WERI-Rb-1 (cell line): ENCODE measurements around the gene MAP4K1.

Source experiments
- DNase-seq: peaks from one replicate; pipeline ENCODE4 v3.0.0-alpha.2; 2020
- H3K27ac ChIP-seq: fragments of 250-450 bp; sonication (Bioruptor Pico); 2 replicates; pipeline ENCODE4 v1.5.1; 2020; ENCODE audit warnings: mild to moderate bottlenecking, moderate library complexity
- H3K27me3 ChIP-seq: fragments of 250-450 bp; sonication (Bioruptor Pico); 2 replicates; pipeline ENCODE4 v1.5.1; 2021; ENCODE audit warnings: mild to moderate bottlenecking, low read depth, moderate library complexity; ENCODE audit not compliant: insufficient read depth, severe bottlenecking
- H3K36me3 ChIP-seq: fragments of 250-450 bp; sonication (Bioruptor Pico); 2 replicates; pipeline ENCODE4 v1.5.1; 2020; ENCODE audit warnings: mild to moderate bottlenecking, moderate library complexity
- H3K4me3 ChIP-seq: 2 replicates; pipeline ENCODE4 v1.5.1; 2011; ENCODE audit warnings: low read depth, mild to moderate bottlenecking, control low read depth, low read length
- H3K9me3 ChIP-seq: fragments of 250-450 bp; sonication (Bioruptor Pico); 2 replicates; pipeline ENCODE4 v1.5.1; 2021; ENCODE audit warnings: mild to moderate bottlenecking, moderate library complexity; ENCODE audit not compliant: severe bottlenecking
- CTCF ChIP-seq: IDR thresholded peaks from 2 replicates; pipeline ENCODE4 v1.5.1; 2011; ENCODE audit warnings: low read depth, mild to moderate bottlenecking, control low read depth, inconsistent platforms, low read length

MAP4K1 gene

DNA sequence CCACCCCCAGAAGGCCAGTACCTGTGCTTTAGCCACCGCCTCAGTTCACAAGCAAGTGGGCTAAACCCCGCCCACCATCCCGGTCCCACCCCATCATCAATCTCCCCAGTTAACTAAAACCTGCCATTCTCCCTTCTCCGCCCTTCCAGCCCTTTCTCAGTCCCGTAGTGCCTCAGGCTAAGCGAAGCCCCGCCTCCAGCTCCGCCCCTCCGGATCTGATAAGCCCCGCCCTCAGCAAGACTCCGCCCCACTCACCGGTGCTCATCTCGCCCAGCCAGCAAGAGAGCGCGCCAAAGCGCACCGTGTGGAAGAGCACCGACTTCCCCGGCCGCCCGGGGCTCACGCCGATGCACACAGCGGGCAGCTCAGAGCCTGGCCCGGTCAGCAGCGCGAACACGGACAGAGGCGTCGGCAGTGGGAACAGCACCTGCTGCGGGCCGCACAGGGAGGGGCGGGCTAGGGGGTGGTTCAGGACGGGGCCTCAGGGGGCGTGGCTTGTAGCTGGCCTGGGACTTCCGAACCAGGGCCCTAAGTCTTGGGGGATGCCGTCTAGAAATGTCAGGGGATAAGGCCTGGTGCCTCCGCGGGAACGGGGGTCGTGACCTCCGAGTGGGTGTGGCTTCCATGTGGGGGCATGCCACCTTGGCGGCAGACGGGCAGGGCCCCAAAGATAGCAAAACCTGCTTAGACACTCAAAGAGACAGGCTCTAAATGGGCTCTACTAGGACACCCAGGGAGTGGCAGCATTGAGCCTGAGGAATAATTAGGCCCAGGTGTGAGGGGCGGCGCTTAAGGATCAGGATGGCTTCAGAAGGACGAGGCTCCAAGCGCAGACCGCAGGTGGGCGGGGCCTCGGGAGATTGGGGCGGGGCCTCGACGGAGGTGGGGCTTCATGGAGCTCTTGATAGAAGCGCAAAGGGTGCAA is 21.4 kb downstream of the MAP4K1 start:
- Histone ChIP-seq H3K4me3 (no peak overlapping the region), H3K27ac (no peak overlapping the region), H3K9me3 (no peaks in the 10 kb centered on the region), H3K36me3 (no peaks in the 10 kb centered on the region), H3K27me3 (no peaks in the 10 kb centered on the region)
- no peak for TF ChIP-seq CTCF
- DNase-seq = peak; percentile 37

- no peak overlapping the region for H3K4me3 ChIP-seq
- DNase-seq = no peak
- H3K36me3 ChIP-seq = no peaks in the 10 kb centered on the region
- TF ChIP-seq CTCF = no peak
- H3K27me3 ChIP-seq = no peaks in the 10 kb centered on the region
- no peak overlapping the region for H3K27ac ChIP-seq
- no peaks in the 10 kb centered on the region for H3K9me3 ChIP-seq
Observed at GRCh38 chr19:38592940-38593339, 24.8 kb downstream of the MAP4K1 start.

DNA sequence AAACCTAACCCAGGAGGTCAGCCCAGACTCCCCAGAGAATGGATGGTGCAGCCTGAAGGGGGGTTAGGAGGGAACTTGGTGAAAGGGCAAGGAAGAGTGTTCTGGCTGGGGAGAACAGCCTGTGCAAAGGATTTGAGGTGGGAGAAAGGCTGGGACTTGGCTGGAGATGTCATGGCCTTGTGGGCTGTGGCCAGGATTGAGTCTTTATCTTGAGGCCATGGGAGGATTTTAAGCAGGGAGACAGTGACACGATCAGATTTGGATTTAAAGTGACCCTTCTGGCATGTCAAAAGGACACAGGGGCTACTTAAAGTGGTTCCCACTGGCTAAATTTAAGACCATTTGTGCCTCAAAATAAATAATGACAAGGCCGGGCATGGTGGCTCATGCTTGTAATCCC is 29.7 kb downstream of the MAP4K1 start:
- Histone ChIP-seq H3K27me3 (no peaks in the 10 kb centered on the region), H3K4me3 (no peak overlapping the region), H3K9me3 (no peaks in the 10 kb centered on the region), H3K27ac (no peak overlapping the region), H3K36me3 (no peaks in the 10 kb centered on the region)
- DNase-seq = no peak
- no peak for TF ChIP-seq CTCF

DNA sequence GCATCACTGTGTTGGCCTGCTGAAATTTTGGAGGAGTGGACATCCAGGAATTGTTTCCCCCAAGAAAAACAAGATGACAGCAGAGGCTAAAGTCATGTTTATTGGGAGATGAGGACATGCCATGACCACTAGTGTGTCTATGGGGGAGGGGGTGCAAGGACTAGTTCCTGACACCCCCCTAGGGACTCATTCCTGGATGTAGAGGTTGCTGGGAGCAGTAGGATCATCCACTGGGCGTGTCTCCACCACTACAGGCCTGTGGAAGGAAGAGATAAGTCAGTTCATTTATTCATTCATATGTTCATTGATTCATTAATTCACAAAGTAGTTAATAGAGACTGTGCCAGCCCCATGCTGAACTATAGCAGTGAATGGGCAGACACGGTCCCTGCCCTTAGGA is 30.2 kb downstream of the MAP4K1 start:
- no peaks in the 10 kb centered on the region for H3K36me3 ChIP-seq
- TF ChIP-seq CTCF = no peak
- no peak for DNase-seq

GRCh38 chr19:38583985-38584305 is 33.8 kb downstream of the MAP4K1 start:
- no peak overlapping the region for H3K27ac ChIP-seq
- no peaks in the 10 kb centered on the region for H3K27me3 ChIP-seq
- no peaks in the 10 kb centered on the region for H3K36me3 ChIP-seq
- no peaks in the 10 kb centered on the region for H3K9me3 ChIP-seq
- no peak for TF ChIP-seq CTCF
- no peak overlapping the region for H3K4me3 ChIP-seq
- no peak for DNase-seq

More for the DNA sequence above, 30.2 kb downstream of the MAP4K1 start:
- Histone ChIP-seq H3K9me3 (no peaks in the 10 kb centered on the region), H3K4me3 (no peak overlapping the region), H3K27ac (no peak overlapping the region), H3K27me3 (no peaks in the 10 kb centered on the region)
